Measurements from ENCODE around the gene PI4KA.
"Not testable (repeated sequence)": the region's sequence is repeated elsewhere in the genome, so short reads cannot be mapped to it uniquely, and the experiment has no call there.

PI4KA gene

GRCh38 chr22:20847318-20847822 is 11.2 kb downstream of the PI4KA start:
- DNase-seq (ENCODE audit: low read depth): no peak

- DNase-seq (ENCODE audit: low read depth): no peak
Measured at GRCh38 chr22:20844055-20845037, 14.3 kb downstream of the PI4KA start.

GRCh38 chr22:20843501-20843900 is 15.1 kb downstream of the PI4KA start:
- DNase-seq (ENCODE audit: low read depth): no peak

- no peak for DNase-seq (ENCODE audit: low read depth)
Measured at GRCh38 chr22:20840646-20841371, 17.8 kb downstream of the PI4KA start.

GRCh38 chr22:20839837-20840645 is 18.6 kb downstream of the PI4KA start:
- no peak for DNase-seq (ENCODE audit: low read depth)

GRCh38 chr22:20839354-20839753 is 19.3 kb downstream of the PI4KA start:
- not testable (repeated sequence) for DNase-seq (ENCODE audit: low read depth)

GRCh38 chr22:20836987-20837823 is 21.4 kb downstream of the PI4KA start:
- no peak for DNase-seq (ENCODE audit: low read depth)

GRCh38 chr22:20834725-20835124 is 23.9 kb downstream of the PI4KA start:
- DNase-seq (ENCODE audit: low read depth): no peak

- no peak for DNase-seq (ENCODE audit: low read depth)
Measured at GRCh38 chr22:20834206-20834605, 24.4 kb downstream of the PI4KA start.

- DNase-seq (ENCODE audit: low read depth): no peak
Measured at GRCh38 chr22:20833225-20833665, 25.4 kb downstream of the PI4KA start.

GRCh38 chr22:20829491-20830134 is 29.0 kb downstream of the PI4KA start:
- DNase-seq (ENCODE audit: low read depth): no peak

- DNase-seq (ENCODE audit: low read depth): not testable (repeated sequence)
Measured at GRCh38 chr22:20826373-20827152, 32.0 kb downstream of the PI4KA start.

- DNase-seq (ENCODE audit: low read depth): no peak
Measured at GRCh38 chr22:20825624-20826023, 33.0 kb downstream of the PI4KA start.

- DNase-seq (ENCODE audit: low read depth): not testable (repeated sequence)
Measured at GRCh38 chr22:20825216-20825615, 33.4 kb downstream of the PI4KA start.

- DNase-seq (ENCODE audit: low read depth): no peak
Measured at GRCh38 chr22:20823264-20823663, 35.3 kb downstream of the PI4KA start.

- no peak for DNase-seq (ENCODE audit: low read depth)
Measured at GRCh38 chr22:20822240-20822639, 36.4 kb downstream of the PI4KA start.

GRCh38 chr22:20821717-20822239 is 36.8 kb downstream of the PI4KA start:
- not testable (repeated sequence) for DNase-seq (ENCODE audit: low read depth)

- no peak for DNase-seq (ENCODE audit: low read depth)
Measured at GRCh38 chr22:20819471-20819870, 39.1 kb downstream of the PI4KA start.

GRCh38 chr22:20818471-20818870 is 40.1 kb downstream of the PI4KA start:
- no peak for DNase-seq (ENCODE audit: low read depth)
